HT-29 (cell line): ENCODE measurements around the gene FUT6. TPM values are rescaled to one million over a fixed set of nuclear protein-coding genes. Genes with fewer than 3 reads are reported as not detected.
"Not testable (repeated sequence)": the region's sequence is repeated elsewhere in the genome, so short reads cannot be mapped to it uniquely, and the experiment has no call there.

Experiments
- DNase-seq: peaks from one replicate; pipeline ENCODE4 v3.0.0-alpha.2; 2015; ENCODE audit warnings: low spot score
- total RNA-seq: library from RNA; depleted of rRNA; stranded (reverse); fragments of >200 nt; shearing (Covaris generic); gene quantifications from 2 replicates; pipeline ENCODE4 v1.2.3, GENCODE V29; 2014

The FUT6 gene
- total RNA-seq, 1 experiment from 2014 or later: not detected

DNA sequence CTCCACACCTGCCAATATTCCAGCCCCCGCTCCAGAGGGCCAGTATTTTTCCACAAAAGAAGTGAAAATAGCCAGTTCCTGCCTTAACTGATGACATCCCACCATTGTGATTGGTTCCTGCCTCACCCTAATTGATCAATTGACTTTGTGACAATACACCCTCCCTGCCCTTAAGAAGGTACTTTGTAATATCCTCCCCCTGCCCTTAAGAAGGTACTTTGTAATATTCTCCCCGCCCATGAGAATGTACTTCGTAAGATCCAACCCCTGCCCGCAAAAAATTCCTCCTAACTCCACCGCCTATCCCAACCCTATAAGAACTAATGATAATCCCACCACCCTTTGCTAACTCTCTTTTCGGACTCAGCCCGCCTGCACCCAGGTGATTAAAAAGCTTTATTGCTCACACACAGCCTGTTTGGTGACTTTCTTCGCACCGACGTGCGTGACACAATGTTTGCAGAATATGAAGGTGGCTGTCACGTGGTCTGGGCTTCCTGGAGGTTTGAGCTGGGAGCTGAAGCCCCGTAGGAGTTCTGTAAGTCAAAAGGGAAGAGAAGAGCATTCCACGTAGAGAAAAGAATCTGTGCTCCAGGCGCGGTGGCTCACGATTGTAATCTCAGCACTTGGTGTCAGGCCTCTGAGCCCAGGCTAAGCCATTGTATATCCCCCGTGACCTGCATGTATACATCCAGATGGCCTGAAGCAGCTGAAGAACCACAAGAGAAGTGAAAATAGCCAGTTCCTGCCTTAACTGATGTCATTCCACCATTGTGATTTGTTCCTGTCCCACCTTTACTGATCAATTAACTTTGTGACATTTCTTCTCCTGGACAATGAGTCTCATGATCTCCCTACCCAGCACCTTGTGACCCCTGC is 17.9 kb upstream of the FUT6 start:
- no peak for DNase-seq

DNA sequence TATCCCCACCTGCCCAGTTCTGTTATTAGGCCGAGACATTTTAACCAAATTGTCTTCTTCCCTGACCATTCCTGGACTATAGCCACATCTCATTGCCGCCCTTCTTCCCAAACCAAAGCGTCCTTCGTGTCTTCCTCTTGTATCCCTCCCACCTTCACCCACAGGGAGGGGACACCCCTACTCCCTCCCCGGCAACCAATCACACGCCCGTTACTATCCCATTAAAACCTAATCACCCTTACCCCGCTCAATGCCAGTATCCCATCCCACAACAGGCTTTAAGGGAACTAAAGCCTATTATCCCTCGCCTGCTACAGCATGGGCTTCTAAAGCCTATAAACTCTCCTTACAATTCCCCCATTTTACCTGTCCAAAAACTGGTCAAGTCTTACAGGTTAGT is 15.6 kb upstream of the FUT6 start:
- DNase-seq: not testable (repeated sequence)

DNA sequence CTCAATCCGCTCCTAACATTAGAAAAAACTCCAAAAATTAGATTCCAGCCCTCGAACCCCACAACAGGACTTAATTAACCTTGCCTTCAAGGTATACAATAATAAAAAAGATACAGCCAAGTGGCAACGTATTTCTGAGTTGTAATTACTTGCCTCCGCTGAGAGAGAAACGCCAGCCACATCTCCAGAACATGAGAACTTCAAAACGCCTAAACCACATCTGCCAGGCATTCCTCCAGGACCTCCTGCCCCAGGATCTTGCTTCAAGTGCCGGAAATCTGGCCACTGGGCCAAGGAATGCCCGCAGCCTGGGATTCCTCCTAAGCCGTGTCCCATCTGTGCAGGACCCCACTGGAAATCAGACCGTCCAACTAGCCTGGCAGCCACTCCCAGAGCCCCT is 14.6 kb upstream of the FUT6 start:
- not testable (repeated sequence) for DNase-seq

DNA sequence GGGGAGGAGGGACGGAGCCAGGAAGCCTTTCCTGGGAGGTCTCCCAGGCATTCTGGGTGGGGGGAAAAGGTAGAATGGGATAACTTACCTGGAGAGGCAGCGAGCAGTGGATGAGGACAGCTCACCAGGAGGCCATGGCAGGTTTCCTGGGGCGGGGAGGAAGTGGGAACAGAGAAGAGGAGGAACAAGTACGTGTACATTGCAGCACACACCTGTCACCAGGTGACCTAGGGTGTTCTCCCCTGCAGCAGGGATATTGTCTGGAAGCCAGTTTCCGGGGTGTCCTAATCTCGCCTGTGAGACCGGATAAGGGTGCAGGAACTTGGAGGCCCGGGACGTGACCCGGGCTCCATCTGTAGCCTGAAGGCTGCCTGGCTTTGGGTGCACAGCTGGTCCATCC is 11.8 kb upstream of the FUT6 start, which contains the start of gene FUT3:
Gene FUT3, minus strand, starts transcription at position 148 of the 400 bp plus-strand sequence.
- DNase-seq: no peak

- no peak for DNase-seq
Observed at GRCh38 chr19:5850743-5851293, 11.3 kb upstream of the FUT6 start.

- no peak for DNase-seq
Observed at GRCh38 chr19:5850189-5850588, 10.7 kb upstream of the FUT6 start.

DNA sequence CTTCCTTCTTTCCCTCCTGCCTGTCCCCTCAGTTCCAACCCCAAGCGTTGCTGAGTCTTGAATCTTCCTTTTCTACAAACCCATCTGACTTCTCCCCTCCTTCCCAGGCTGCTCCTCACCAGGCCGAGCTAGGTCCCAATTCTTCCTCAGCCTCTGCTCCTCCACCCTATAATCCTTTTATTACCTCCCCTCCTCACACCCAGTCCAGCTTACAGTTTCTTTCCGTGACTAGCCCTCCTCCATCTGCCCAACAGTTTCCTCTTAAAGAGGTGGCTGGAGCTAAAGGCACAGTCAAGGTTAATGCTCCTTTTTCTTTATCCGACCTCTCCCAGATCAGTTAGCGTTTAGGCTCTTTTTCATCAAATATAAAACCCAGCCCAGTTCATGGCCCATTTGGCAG is 9.1 kb upstream of the FUT6 start:
- DNase-seq: not testable (repeated sequence)

DNA sequence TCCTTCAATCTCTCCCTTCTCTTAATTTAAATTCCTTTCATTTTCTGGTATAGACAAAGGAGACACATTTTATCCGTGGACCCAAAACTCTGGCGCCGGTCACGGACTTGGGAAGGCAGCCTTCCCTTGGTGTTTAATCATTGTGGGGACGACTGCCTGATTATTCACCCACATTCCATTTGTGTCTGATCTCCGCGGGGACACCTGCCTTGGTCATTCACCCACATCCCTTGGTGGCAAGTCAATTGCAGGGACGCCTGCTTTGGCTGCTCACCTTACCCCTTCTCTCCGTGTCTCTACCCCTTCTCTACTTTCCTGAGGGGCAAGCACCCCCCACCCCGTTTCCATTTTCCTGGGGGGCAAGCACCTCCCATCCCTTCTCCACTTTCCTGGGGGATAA is 8.3 kb upstream of the FUT6 start:
- not testable (repeated sequence) for DNase-seq

DNA sequence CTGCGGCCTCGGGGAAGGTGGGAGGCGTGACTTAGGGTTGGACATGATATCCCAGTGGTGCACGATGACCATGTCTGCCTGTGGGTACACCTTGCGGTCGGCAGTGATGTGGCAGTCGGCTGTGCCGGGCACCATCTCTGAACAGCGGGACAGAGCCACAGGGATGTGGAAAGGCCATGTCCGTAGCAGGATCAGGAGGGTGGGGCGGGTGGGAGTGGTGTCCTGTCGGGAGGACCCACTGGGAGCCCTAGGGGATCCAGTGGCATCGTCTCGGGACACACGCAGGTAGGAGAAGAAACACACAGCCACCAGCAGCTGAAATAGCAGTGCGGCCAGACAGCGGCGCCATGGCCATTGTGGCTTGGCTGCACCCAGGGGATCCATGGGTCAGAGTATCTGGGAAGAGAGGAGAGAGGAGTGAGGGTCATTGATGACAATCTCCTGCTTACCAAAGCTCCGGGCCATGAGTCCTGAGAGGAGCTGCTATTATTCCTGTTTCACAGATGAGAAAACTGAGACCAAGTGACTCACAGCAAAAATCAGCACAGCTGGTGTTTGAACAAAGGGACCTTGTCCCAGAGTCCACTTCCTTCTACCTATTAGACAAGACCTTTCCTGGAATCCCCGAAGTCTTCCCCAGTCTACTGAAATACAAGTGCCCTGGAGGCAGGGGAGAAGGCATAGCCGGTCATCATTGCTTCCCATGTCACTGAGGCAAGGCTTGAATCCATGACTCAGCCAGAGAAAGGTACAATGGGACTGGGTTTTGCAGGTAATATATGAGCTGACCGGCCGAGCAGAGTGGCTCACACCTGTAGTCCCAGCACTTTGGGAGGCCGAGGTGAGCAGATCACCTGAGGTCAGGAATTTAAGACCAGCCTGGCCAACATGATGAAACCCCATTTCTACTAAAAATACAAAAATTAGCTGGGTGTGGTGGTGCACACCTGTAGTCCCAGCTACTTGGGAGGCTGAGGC is 5.2 kb upstream of the FUT6 start:
- DNase-seq: no peak

DNA sequence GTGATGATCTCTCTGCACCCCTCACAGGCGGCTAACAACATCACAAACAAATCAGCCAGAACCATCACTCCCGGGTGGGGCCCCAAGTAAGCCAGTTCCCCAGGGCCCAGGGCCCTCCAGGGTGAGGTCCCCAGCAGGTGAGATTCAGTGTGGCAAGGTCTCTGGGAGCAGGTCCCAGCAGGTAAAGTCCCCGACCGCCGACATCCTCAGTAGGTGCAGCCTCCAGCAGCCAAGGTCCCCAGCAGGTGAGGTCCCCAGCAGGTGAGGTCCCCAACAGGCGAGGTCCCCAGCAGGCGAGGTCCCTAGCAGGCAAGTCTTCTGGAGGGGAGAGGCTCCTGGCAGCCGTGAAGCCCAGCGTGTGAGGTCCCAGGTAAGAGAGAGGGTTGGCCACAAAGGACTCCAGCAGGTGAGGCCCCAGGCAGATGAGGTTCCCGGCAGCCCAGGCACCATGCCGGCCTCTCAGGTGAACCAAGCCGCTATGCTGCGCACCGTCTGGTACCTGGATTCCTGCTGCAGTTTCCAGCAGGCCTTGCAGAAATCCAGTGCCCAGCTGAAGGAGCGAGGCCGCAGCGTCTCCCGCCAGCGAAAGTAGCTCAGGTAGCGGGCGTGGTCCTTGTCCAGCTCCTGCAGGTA is 3.9 kb upstream of the FUT6 start:
- no peak for DNase-seq

DNA sequence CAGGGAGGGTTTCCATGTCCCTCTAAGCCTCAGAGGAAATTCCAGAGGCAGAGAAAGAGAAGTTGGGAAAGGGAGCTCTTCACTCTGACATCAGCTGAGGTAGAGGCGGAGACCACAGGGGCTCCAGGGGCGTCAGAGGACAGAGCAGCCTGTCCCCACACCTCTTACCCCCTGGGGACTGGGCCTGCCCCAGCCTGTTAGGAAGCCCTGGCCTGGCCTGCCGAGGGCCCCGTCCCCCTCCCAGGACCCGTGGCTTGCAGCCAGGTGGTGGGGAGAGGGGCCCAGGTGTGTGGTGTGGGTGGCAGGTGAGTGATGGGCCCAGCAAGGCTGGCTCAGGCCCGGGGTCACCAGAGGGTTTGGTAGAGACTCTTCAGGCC is 2.2 kb upstream of the FUT6 start:
- DNase-seq: not testable (repeated sequence)

DNA sequence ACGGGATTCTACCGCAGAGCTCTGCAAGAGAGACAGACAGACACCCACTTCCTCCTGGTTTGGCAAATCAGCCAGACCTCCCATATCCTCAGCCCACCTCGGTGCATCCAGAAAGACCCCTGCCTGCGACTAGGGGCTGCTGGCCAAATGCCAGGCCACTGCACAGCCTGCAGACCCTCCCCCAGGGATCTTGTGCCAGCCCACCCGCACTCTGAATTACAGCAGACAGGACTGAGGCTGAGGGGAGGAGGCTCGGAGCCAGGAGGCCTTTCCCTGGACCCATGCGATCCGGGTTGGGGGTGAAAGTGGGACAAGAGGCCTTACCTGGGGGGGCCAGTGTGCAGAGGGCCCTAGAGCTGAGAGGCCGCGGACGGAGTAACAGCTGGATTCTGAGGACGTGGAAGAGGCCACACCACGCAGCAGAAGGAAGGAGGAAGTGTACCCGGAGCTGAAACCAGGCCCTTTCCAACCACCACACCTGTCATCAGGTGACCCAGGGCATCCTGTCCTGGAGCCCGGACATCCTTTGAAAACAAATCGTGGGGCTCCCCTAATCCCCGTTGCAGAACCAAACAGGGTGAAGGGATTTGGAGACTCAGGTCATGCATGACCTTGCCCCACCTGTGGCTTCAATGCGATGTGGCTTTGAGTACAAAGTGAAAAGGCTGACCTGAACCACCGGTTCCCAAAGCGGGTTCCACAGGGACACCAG is 993 bp downstream of the FUT6 start:
- DNase-seq: no peak

DNA sequence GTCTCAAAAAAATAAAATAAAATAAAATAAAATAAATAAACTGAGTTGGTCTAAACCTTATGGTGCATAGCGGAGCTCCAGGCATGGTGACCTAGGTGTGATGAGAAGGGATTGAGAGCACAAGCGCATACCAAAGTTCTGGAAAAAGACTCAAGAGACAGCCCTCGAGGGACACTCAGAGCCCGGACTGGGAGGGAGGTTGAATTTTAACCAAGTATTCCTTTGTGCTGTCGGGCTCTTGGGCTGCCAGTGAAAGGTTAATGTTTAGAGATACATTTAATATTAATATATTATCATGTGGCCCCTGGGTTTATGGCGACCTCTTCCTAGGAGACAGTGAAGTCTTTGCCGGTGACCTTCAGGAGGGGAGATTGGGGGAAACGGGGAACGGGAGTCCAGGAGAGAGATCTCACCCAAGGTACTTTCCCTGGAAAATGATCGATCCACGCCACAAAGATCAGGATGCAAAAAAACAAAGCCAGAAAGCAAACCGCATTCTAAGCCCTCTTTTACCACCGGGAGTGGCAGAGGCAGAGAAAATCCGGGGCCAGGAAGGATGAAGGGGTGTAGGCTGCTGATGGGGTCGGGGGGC is 1.6 kb downstream of the FUT6 start:
- DNase-seq: no peak

- DNase-seq: no peak
Observed at GRCh38 chr19:5832527-5833216, 6.8 kb downstream of the FUT6 start.

- no peak for DNase-seq
Observed at GRCh38 chr19:5832061-5832460, 7.4 kb downstream of the FUT6 start.

GRCh38 chr19:5831159-5831558 is 8.3 kb downstream of the FUT6 start:
- DNase-seq: no peak

DNA sequence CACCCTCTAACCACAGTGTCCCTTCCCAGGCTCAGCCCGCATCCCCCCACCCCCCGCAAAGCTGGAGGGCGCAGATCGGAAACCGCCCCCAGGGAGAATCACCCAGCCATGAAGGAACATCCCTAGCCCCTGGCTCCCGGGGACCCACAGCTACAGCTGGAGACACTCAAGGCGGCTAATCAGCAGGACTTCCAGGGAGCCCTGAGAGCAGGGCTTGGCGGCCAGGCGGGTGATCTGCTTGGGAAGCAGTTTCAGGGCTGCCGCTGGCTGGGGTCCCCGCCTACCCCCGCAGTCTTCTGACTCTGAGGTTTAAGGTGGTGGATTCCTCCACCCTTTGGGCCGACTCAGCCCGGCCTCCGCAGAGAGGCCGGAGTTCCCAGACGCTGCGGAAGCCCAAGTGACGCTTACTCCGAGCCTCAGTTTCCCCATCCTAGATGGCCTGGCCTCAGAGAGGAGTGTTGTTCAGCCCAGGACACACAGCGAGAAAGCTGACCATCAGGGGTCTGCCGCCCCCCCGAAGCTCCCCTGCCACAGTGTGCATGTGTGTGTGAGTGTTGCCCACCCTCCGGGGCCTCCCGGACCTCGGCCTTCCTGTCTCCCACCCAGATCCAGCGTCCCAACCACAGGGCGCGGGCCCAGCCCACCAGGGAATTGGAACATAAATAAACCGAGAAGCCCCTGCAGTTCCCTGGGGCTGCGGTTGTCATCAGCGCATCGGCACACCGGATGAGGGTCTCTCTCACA is 9.8 kb downstream of the FUT6 start:
- no peak for DNase-seq

DNA sequence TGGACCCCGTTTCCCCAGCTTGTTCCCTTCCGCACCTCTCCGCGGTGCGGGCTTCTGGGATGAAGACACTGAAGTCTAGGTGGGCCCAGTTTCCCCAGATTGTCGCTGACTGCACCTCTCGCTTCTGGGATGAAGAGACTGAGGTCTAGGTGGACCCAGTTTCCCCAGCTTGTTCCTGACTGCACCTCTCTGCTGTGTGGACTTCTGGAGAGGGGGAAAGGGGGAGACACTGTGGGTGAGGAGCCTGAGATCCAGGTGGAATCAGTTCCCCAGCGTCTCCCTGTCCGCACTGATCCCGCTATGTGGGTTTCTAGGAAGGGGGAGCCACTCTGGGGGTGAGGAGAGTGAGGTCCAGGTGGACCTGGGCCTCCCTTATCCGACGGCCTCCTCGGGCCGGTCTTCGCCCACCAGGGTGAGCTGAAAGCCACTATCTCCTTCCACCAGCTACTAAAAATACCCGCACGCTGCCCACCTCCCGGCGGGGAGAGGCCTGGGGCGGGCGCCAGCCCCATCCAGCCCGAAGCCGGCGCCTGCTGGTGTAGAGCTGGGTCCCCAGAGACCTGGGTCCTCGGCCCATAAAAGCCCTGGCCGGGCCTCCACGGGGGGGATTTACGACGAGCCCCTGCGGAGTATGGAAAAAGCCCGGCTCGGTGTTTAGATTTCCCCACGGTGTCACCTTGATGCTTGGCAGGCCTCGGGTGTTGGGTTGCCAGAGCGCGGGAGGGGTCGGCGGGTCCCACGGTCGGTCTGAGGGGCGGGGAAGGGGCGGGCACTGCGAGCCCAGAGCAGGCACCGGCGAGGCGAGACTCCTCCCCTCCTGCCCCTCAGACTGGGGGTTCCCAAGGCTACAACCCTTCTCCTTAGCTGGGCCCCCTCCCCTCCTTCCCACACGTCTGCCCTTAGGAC is 10.6 kb downstream of the FUT6 start:
- DNase-seq: no peak
